Stimulated activated CD8-positive, alpha-beta memory T cell treated with anti-CD3 and anti-CD28 coated beads, Interleukin-15, amount 100 ng/mL, for 1 hour (primary cell): ENCODE data around the gene MATN3.

Experiments
- DNase-seq: peaks from one replicate; pipeline ENCODE4 v3.0.0-alpha.2; 2020; ENCODE audit warnings: low read depth

The MATN3 gene

DNA sequence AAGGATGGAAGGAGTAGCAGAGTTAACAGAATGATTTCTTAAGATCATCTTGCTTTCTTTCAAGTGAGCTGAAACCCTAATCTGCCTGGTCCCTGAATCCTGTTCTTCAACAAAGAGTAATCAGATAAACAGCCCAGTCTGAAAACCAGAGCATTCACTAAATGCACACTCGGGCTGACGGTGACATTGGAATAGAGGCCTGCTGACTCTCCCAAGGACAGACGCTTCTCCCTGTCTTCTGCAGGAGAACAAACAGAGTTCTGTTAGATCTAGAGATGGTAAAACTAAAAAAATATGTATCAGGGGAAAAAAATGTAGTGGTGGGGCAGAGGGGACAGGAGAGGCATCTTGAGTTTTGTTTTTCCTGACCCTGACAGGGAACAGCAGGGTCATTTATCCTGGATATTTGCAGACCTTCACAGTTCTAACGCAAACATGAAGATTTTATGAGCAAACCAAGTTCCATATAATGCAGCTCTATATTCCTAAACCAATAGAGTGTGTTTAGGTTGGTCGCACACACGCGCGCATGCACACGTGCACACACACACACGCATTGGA, 7.3 kb downstream of the MATN3 start:
- DNase-seq, result no peak

GRCh38 chr2:20001361-20001863, 11.1 kb downstream of the MATN3 start:
- no peak for DNase-seq

DNA sequence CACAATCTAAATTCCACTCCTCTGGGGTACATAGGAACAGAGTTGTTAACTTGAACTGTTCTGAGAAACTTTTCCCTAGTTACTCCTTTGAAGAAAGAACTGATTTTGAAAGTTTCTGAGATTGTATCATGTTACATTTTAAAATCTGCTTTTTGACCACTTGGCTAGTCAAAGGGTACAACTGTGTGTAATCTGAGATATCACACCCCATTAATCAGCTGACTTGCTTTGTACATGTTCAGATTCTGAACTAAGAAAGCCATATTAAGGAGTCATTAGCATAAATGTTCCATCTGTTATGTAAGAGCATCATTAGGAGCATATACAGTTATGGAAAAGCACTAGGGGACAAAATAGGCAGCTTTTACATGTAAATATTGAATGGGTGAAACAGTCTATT, 18.7 kb downstream of the MATN3 start:
- DNase-seq, result no peak

GRCh38 chr2:19991895-19992294, 20.6 kb downstream of the MATN3 start:
- no peak for DNase-seq

DNA sequence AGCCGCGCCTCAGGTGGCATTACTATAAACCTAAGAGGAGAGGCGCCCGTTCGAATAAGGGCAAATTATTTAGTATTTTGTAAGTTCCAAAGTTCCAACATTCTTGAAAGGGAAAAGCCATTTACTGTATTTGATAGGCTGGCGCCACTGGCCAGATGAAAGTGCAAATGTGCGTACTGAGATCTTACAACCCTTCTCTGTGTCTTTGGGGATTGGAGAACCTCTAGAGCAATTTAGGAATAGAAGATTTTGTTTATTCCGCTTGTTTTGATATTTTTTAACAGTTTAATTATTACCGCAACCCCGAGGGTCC, 22.1 kb downstream of the MATN3 start:
- DNase-seq, result no peak

GRCh38 chr2:19989667-19990415, 22.6 kb downstream of the MATN3 start, which contains the start of gene WDR35:
TSS of gene WDR35 (minus strand) at chr2:19990105. CDS start at chr2:19990015, 90 bp downstream.
- DNase-seq, result peak; percentile 82

DNA sequence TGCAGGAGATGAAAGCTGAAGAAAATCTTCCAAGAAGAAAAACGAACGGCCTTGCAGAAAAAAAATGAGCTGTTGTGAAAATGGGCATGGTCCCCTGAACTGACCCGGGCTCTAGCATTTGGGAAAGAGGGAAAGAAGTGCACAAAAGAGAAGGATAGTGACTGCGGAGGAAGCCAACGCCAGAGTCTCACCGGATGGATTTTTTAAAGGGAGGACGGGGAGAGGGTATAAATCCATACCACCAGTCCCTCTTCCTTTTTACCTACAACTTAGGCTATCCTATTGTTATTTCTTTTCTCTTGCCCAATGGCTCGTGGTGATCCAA, 23.2 kb downstream of the MATN3 start:
- no peak for DNase-seq

DNA sequence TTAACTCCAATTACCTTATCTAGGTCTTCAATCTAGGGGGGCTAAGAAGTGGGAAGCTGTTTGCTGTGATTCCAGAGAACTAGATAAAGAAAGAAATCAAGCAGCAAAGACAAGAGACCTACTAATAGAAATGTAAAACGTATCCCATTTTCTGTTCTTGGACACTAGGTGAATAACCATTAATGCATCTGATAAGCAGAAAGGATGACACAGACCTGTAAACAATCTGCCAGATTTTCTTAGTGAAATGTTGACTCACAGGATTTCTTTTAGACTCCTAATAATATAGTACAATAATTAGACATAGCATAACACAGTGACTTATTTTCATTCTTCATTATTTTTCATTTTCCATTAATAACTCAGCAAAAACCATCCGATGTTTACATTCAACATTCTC, 23.9 kb downstream of the MATN3 start:
- DNase-seq, result no peak

GRCh38 chr2:19987936-19988335, 24.5 kb downstream of the MATN3 start:
- DNase-seq, result no peak

DNA sequence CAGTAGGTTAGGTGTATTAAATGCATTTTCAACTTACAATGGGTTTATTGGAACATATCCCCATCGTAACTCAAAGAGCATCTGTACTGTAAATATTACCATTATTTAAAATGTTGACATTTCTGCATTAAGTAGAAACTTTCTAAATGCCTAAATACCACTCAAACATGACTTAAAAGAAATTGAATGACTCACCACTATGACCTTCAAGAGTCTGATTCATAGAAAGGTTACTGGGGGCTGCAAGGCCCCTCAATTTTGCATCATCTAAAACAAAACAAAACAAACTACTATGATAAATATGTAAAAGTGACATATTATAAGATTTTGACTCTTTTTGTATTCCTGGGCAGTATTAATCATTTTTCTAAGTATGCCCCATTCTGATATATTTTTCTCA, 30.2 kb downstream of the MATN3 start:
- DNase-seq, result no peak

DNA sequence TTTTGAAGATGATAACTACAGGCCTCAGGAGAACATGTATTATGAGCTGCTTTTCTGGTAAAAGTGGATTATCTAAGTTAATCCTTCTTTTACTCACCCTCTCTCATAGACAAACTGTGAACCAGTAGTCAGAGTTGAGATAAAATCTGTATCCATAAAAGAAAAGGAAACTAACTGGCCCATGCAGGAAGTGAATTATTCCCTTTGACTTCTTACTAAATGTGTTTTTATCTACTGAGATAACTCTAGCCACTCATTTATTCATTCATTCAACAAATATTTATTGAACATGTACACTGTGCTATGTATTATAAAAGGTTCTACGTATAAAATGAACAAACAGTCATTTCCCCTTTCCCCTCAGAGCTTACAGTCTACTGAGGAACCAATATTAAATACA, 32.5 kb downstream of the MATN3 start:
- DNase-seq, result no peak

GRCh38 chr2:19973466-19973865, 39.0 kb downstream of the MATN3 start:
- DNase-seq, result no peak

DNA sequence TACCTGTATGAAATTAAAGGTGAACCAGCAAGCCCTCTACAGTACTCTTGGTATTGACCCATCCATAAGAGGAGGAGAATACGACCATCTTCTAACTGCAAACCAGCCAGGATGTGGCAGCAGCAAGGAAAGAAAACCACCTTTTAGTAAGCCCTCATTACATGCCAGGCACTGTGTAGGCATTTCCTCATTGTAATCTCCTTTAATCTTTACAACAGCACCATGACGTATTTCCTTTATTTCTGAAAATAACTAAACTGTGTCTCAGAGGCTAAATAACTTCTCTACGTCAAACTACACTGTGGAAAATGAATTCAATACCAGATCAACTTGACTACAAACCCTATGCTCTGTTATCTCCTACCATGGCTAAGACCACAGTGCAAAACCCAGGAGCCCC, 40.8 kb downstream of the MATN3 start:
- no peak for DNase-seq

DNA sequence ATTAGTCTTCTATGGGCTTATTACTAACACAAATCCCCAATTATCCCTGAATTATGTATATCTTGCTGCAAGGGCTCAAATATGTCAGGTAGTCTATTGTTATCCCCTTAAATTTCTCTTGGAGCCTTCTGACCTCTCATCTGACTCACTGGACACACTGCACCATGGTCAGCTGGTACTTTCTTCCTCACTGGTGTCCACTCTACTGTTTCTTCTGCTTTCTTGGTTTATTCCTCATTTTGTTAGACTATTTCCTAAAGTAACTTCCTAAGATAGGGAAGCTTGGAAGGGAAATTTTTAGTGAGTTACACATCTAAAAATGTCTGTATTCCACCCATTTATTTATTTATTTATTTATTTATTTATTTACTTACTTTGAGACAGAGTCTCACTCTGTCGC, 49.1 kb downstream of the MATN3 start:
- no peak for DNase-seq

- peak; percentile 8 for DNase-seq
These were observed 56.7 kb downstream of the MATN3 start for GRCh38 chr2:19955544-19956422.

- no peak for DNase-seq
These were observed 63.4 kb downstream of the MATN3 start for GRCh38 chr2:19949071-19949470.

DNA sequence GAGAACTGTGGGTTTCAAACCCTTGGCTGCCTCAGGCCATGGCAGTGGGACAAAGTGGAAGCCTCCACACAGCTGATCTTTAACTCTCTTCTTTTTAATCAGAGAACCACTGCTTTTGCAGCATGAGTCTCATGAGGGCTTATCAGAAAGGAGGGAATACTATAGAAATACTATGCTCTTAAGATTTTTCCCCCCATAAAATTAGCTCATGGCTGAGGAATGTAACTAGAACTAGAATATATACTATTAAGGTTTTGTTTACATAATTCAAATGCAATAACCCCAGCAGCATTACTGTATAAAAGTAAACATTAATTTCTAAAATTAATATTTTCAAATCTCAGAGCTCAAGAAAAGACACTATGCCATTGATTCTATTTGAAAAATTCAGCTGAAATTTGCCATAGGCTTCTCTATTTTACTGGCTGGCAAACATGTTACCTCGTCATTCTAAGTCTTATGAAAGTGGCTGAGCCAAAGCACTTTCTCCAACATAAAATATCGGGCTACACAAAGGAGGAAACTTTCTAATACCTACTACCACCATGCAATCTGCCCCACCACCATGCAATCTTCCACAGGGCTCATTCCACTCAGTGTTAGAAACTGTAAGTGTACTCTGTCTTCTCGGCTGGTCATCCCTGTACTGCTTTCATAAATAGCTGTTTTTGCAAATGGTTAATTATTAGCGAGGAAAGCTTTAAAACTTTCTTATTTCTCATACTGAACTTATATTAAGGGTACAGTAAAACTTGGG, 65.1 kb downstream of the MATN3 start:
- DNase-seq, result no peak

DNA sequence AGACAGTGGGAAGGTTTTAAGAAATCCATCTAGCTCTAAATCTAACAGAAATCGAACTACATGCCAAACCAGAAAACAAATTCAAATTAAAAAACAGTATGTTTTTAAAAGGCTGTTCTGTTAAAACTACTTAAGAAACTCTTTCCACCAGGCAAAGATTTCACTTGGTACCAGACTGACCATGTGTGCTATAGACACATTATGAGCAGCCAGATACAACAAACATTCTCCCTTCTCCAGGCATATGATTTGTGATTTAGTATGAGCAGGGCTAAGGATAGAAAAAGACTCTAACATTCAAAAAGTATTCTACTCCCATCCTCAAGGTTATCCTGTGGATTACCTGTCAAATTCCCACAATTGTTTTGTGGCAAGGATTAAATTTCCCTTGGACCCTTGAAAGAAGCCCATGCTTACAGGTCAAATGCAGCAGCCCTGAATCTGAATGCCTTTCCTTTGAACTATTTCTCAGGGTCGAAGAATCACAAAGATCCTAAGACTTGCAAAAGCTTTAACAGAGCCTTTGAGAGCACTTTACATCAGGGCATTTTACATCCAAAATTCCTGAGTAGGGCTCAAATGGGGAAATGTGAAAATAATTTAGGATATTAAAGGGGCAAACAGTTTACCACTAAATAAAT, 68.1 kb downstream of the MATN3 start:
- DNase-seq, result no peak

DNA sequence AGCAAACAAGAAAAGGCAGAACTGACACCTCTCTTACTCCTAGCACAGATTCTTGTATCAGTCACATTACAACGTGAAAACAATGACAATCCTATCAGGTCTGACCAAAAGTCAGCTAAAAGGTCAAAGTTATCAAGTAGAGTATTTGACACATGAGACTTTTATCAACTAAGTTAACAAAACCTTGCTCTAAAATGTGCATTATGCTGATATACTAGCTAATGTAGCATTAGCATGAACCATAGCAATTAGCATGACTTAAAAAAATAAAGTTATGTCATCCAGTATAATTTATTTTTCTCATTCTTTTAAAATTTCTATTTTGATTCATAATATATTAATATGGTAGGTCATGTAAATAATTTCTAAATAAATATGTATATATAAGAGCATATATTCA, 69.3 kb downstream of the MATN3 start:
- no peak for DNase-seq

DNA sequence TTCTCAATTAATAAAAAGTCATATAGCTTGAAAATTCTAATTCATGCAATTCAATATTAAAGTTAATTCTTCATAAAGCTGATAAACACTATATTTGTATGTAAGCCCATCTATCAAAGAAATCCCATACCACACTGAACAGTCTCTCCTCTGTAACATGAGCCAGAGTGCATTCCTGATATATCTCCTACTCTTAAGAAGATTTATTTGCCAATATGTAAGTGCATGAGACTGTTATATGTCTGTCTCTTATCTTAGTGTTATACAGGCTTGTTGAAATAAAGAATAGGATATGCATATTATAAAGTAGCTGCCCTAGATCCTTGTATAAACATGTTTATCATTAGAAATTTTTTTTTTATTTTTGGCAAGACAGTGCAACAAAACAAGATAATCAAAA, 70.3 kb downstream of the MATN3 start:
- no peak for DNase-seq
